Measurements from ENCODE around the gene LRIT2.

GRCh38 chr10:84212014-84212413 lies 13.3 kb downstream of the LRIT2 start:
- TF ChIP-seq POLR2A (IDR thresholded peaks at IDR 0.05; ENCODE audit: low read length) = no peak
- TF ChIP-seq GATA1 (IDR thresholded peaks at IDR 0.05; ENCODE audit: low read depth, low read length) = no peak

All from erythroblast (primary cell).